Measurements from ENCODE around the gene POLR1B.
"Not testable (repeated sequence)": the region's sequence is repeated elsewhere in the genome, so short reads cannot be mapped to it uniquely, and the experiment has no call there.

The POLR1B gene

GRCh38 chr2:112542984-112543661, 858 bp downstream of the POLR1B start:
- peak; percentile 43 for DNase-seq

GRCh38 chr2:112547333-112547732, 5.1 kb downstream of the POLR1B start:
- DNase-seq: no peak

- no peak for DNase-seq
Measured at GRCh38 chr2:112548980-112549379, 6.7 kb downstream of the POLR1B start.

- no peak for DNase-seq
Measured at GRCh38 chr2:112566104-112566503, 23.8 kb downstream of the POLR1B start.

GRCh38 chr2:112566508-112566907, 24.2 kb downstream of the POLR1B start:
- DNase-seq: not testable (repeated sequence)

- no peak for DNase-seq
Measured at GRCh38 chr2:112572005-112572404, 29.7 kb downstream of the POLR1B start.

GRCh38 chr2:112577756-112578155, 35.5 kb downstream of the POLR1B start:
- DNase-seq: no peak

GRCh38 chr2:112579241-112579640, 37.0 kb downstream of the POLR1B start:
- DNase-seq: peak; percentile 35

GRCh38 chr2:112580084-112580483, 37.8 kb downstream of the POLR1B start:
- DNase-seq: no peak

GRCh38 chr2:112582314-112582746, 40.1 kb downstream of the POLR1B start:
- peak; percentile 82 for DNase-seq

GRCh38 chr2:112583497-112584133, 41.4 kb downstream of the POLR1B start:
- peak; percentile 48 for DNase-seq

- peak; percentile 98 for DNase-seq
Measured at GRCh38 chr2:112584134-112584890, 42.0 kb downstream of the POLR1B start, which contains the start of gene CHCHD5. Gene CHCHD5, plus strand, starts transcription at chr2:112584609. Its CDS starts 39 bp downstream, at chr2:112584648.

GRCh38 chr2:112584891-112585250, 42.6 kb downstream of the POLR1B start:
- DNase-seq: no peak

- no peak for DNase-seq
Measured at GRCh38 chr2:112585400-112585799, 43.1 kb downstream of the POLR1B start.

- no peak for DNase-seq
Measured at GRCh38 chr2:112585873-112586464, 43.7 kb downstream of the POLR1B start.

GRCh38 chr2:112588611-112589045, 46.4 kb downstream of the POLR1B start:
- no peak for DNase-seq

GRCh38 chr2:112591413-112591812, 49.1 kb downstream of the POLR1B start:
- no peak for DNase-seq

- DNase-seq: no peak
Measured at GRCh38 chr2:112593736-112594135, 51.5 kb downstream of the POLR1B start.

- DNase-seq: no peak
Measured at GRCh38 chr2:112597537-112598322, 55.5 kb downstream of the POLR1B start.

GRCh38 chr2:112600634-112601033, 58.4 kb downstream of the POLR1B start:
- DNase-seq: no peak

GRCh38 chr2:112601754-112602153, 59.5 kb downstream of the POLR1B start:
- no peak for DNase-seq

- DNase-seq: no peak
Measured at GRCh38 chr2:112602917-112603316, 60.7 kb downstream of the POLR1B start.

- DNase-seq: no peak
Measured at GRCh38 chr2:112603731-112604130, 61.5 kb downstream of the POLR1B start.

All from hematopoietic multipotent progenitor cell treated with erythropoietin and hydrocortisone succinate and interleukin-3 and kit ligand, for 8 days (in vitro differentiated cells).